DOHH2 (cell line): Measurements from ENCODE around the gene RALGAPA2.

ENCODE experiments used
- H3F3A ChIP-seq: fragments of 200-600 bp; sonication (generic), shearing (Covaris generic); 2 replicates; pipeline ENCODE4 v1.6.0; 2016; ENCODE audit warnings: antibody characterized with exemption, mild to moderate bottlenecking; ENCODE audit not compliant: control insufficient read depth, insufficient read depth
- H3K27ac ChIP-seq: fragments of 200-600 bp; sonication (generic); 2 replicates; pipeline ENCODE4 v1.5.1; 2014; ENCODE audit warnings: low read depth, mild to moderate bottlenecking, low read length, moderate library complexity
- H3K27me3 ChIP-seq: fragments of 200-600 bp; sonication (generic); 2 replicates; pipeline ENCODE4 v1.6.1; 2014; ENCODE audit warnings: mild to moderate bottlenecking, low read length, mixed read lengths; ENCODE audit not compliant: control insufficient read depth
- H3K36me3 ChIP-seq: fragments of 200-600 bp; sonication (generic); 2 replicates; pipeline ENCODE4 v1.6.1; 2014; ENCODE audit warnings: mild to moderate bottlenecking, low read length, moderate library complexity, mixed read lengths; ENCODE audit not compliant: control insufficient read depth
- H3K4me1 ChIP-seq: fragments of 200-600 bp; sonication (generic); 2 replicates; pipeline ENCODE4 v1.6.1; 2014; ENCODE audit warnings: mild to moderate bottlenecking, low read length, mixed read lengths; ENCODE audit not compliant: control insufficient read depth
- H3K4me2 ChIP-seq: fragments of 200-600 bp; sonication (generic); 2 replicates; pipeline ENCODE4 v1.6.0; 2014; ENCODE audit warnings: mild to moderate bottlenecking, low read length, moderate library complexity
- H3K4me3 ChIP-seq: fragments of 200-600 bp; sonication (generic); 2 replicates; pipeline ENCODE4 v1.5.1; 2014; ENCODE audit warnings: mild to moderate bottlenecking, low read length, mixed read lengths
- H3K79me2 ChIP-seq: fragments of 200-600 bp; sonication (generic); 2 replicates; pipeline ENCODE4 v1.6.1; 2014; ENCODE audit warnings: mild to moderate bottlenecking, low read length, mixed read lengths; ENCODE audit not compliant: control insufficient read depth
- H3K9me2 ChIP-seq: fragments of 200-600 bp; sonication (generic); replicated peaks from 2 replicates; pipeline ENCODE4 v1.6.1; 2014; ENCODE audit warnings: mild to moderate bottlenecking, low read length, mixed read lengths; ENCODE audit not compliant: control insufficient read depth
- H3K9me3 ChIP-seq: fragments of 200-600 bp; sonication (generic); 2 replicates; pipeline ENCODE4 v1.6.1; 2014; ENCODE audit warnings: antibody characterized with exemption, low read length, mixed read lengths; ENCODE audit not compliant: control insufficient read depth, insufficient read depth
- H4K20me1 ChIP-seq: fragments of 200-600 bp; sonication (generic); 2 replicates; pipeline ENCODE4 v1.6.0; 2014; ENCODE audit warnings: low read depth, mild to moderate bottlenecking, antibody characterized with exemption, low read length, moderate library complexity; ENCODE audit not compliant: control insufficient read depth, insufficient read depth
- EZH2phosphoT487 ChIP-seq: fragments of 200-600 bp; sonication (generic); IDR thresholded peaks from 2 replicates; pipeline ENCODE4 v1.6.1; 2017; ENCODE audit warnings: borderline replicate concordance, mild to moderate bottlenecking, antibody characterized with exemption, low read length, moderate library complexity, mixed read lengths
- TF ChIP-seq, protein P1 (sequence below): fragments of 200-600 bp; sonication (generic); IDR thresholded peaks from one replicate; pipeline ENCODE4 v1.5.1; 2014; ENCODE audit warnings: antibody characterized with exemption, mild to moderate bottlenecking, low read depth, low read length; ENCODE audit not compliant: poor library complexity, severe bottlenecking

The RALGAPA2 gene

DNA sequence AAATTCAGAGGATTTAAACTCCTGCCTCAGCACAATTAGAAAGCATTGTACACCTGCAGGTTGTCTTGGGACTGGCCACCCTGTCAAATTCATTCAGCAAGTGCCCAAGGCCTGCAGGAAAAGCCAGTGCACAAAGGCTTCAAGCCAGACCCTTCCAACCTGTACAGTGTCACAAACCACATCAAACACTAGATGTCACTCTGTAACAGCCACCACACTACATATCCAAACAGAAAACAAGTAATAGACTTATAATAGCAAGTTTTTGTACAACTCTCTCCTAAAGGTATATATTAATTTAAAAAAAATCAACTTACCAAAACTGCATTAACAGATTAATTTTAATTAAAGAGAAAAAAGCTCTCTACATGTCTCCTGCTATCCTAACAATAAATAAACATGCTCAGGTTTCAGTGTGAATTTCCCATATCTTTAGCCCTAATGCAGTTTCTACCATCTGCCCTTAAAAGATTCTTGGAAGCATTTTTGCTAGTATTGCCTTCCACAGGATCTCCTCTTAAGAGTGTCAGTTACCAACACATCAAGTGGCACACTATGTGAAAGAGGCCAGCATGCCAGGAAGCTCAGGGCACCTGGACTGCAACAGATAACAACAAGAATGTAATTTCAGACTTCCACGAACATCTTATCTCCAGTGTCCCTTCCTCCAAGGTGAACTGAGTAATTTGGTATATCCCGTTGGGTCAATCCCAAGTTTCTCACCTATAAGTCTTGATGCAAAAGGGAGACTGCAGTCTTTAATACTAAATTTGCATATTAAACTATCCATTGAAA lies 47.5 kb downstream of the RALGAPA2 start:
- Histone ChIP-seq H3K9me2 (no peaks in the 10 kb centered on the region), H3F3A (no peaks in the 10 kb centered on the region), H3K4me3 (no peak overlapping the region), H3K4me2 (no peak overlapping the region), H3K27ac (no peak overlapping the region), H4K20me1 (no peaks in the 10 kb centered on the region), H3K79me2 (no peaks in the 10 kb centered on the region), H3K27me3 (no peaks in the 10 kb centered on the region), H3K4me1 (peaks cover 26% of the 10 kb centered on the region), H3K36me3 (no peaks in the 10 kb centered on the region), H3K9me3 (no peaks in the 10 kb centered on the region)
- TF ChIP-seq, protein P1, sequence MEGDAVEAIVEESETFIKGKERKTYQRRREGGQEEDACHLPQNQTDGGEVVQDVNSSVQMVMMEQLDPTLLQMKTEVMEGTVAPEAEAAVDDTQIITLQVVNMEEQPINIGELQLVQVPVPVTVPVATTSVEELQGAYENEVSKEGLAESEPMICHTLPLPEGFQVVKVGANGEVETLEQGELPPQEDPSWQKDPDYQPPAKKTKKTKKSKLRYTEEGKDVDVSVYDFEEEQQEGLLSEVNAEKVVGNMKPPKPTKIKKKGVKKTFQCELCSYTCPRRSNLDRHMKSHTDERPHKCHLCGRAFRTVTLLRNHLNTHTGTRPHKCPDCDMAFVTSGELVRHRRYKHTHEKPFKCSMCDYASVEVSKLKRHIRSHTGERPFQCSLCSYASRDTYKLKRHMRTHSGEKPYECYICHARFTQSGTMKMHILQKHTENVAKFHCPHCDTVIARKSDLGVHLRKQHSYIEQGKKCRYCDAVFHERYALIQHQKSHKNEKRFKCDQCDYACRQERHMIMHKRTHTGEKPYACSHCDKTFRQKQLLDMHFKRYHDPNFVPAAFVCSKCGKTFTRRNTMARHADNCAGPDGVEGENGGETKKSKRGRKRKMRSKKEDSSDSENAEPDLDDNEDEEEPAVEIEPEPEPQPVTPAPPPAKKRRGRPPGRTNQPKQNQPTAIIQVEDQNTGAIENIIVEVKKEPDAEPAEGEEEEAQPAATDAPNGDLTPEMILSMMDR = peak; percentile 58
- no peak for TF ChIP-seq EZH2phosphoT487

DNA sequence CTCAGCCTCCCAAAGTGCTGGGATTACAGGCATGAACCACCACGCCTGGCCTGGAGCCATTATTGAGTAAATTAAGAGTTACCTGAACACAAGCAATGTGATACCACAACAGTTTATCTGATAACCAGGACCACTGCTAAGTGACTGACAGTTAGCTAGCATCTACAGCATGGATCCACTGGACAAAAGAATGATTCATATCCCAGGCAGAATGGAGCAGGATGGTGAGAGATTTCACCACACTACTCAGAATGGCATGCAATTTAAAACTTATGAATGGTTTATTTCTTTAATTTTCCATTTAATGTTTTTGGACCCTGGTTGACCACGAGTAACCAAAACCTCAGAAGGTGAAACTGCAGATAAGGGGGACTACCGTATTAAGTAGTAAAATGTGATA lies 48.6 kb downstream of the RALGAPA2 start:
- Histone ChIP-seq H3K9me2 (no peaks in the 10 kb centered on the region), H3F3A (no peaks in the 10 kb centered on the region), H3K79me2 (no peaks in the 10 kb centered on the region), H3K4me3 (no peak overlapping the region), H4K20me1 (no peaks in the 10 kb centered on the region), H3K9me3 (no peaks in the 10 kb centered on the region), H3K36me3 (no peaks in the 10 kb centered on the region), H3K27me3 (no peaks in the 10 kb centered on the region), H3K4me1 (peaks cover 19% of the 10 kb centered on the region), H3K27ac (no peak overlapping the region), H3K4me2 (no peak overlapping the region)
- TF ChIP-seq, protein P1 = no peak
- no peak for TF ChIP-seq EZH2phosphoT487

DNA sequence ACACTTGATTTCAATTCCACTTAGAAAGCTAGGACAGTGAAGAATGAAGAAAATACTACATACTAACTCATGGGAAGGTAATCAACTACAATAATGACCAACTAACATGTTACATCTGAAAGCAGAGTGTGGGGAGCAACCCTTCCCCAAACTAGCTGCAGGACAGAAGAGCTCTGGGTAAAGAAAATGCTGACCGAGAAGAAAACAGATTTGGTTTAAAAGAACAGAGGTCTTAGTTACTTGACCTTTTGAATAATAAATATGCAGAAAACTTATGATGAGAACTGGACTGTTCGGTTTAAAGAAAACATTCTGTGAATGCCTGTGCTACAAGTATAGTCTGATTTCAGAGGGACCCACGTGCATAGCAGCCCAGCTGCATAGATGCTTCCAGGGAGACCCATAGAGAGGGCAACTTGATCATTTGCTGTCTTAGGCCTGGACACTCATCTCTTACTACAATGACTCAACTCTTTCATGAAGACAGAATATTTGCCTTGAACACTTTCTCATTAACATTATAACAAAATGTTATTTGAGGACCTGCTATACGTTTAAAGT lies 53.5 kb downstream of the RALGAPA2 start:
- Histone ChIP-seq H3K4me3 (no peak overlapping the region), H3K4me1 (no peaks in the 10 kb centered on the region), H3K27ac (no peak overlapping the region), H3K36me3 (no peaks in the 10 kb centered on the region), H3K9me3 (no peaks in the 10 kb centered on the region), H3F3A (no peaks in the 10 kb centered on the region), H3K4me2 (no peak overlapping the region), H3K9me2 (no peaks in the 10 kb centered on the region), H3K27me3 (no peaks in the 10 kb centered on the region), H4K20me1 (no peaks in the 10 kb centered on the region), H3K79me2 (no peaks in the 10 kb centered on the region)
- TF ChIP-seq, protein P1 = no peak
- TF ChIP-seq EZH2phosphoT487 = no peak
